ENCODE measurements around the gene CDK17. TPM values are rescaled to one million over a fixed set of nuclear protein-coding genes. Genes with fewer than 3 reads are reported as not detected.

Gene CDK17
- total and polyA plus RNA-seq, 2 of the 8 experiments (the other 6 are each of a cell fraction or from before 2014, with no cell fraction given), result 5.8 to 20.0 TPM

GRCh38 chr12:96361074-96361473, 39.2 kb downstream of the CDK17 start (continued):
- TF ChIP-seq, protein P1, sequence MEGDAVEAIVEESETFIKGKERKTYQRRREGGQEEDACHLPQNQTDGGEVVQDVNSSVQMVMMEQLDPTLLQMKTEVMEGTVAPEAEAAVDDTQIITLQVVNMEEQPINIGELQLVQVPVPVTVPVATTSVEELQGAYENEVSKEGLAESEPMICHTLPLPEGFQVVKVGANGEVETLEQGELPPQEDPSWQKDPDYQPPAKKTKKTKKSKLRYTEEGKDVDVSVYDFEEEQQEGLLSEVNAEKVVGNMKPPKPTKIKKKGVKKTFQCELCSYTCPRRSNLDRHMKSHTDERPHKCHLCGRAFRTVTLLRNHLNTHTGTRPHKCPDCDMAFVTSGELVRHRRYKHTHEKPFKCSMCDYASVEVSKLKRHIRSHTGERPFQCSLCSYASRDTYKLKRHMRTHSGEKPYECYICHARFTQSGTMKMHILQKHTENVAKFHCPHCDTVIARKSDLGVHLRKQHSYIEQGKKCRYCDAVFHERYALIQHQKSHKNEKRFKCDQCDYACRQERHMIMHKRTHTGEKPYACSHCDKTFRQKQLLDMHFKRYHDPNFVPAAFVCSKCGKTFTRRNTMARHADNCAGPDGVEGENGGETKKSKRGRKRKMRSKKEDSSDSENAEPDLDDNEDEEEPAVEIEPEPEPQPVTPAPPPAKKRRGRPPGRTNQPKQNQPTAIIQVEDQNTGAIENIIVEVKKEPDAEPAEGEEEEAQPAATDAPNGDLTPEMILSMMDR (IDR thresholded peaks at IDR 0.05; ENCODE audit: control extremely low read depth in 1 of 3, insufficient read depth in 1 of 3, low read depth in 1 of 3, low read length in 3 of 3), result no peak
